ENCODE measurements around the gene DMD. TPM values are rescaled to one million over a fixed set of nuclear protein-coding genes. Genes with fewer than 3 reads are reported as not detected.

DMD gene
- total and polyA plus RNA-seq, 8 donors: 6.8 to 117 (median 44.2) TPM

DNA sequence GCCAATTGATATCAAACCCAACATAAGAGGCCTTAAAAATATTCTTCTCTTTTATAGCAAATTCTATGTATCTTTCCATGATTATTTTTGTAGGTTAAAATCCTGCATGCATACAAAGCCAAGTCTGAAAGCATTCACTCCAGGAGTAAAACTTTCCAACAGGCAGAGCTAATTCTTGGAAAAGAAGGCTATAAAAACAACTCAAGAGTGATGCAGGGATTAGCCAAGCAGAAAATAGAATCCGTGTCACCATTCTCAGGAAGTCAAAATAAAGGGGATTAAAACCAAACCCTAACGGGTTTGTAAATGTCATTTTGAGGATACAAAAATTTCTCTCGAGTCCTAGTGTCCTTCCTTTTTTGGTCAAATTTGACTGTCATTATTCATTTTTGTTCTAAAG, 412.4 kb downstream of the DMD start:
- TF ChIP-seq, protein P1, sequence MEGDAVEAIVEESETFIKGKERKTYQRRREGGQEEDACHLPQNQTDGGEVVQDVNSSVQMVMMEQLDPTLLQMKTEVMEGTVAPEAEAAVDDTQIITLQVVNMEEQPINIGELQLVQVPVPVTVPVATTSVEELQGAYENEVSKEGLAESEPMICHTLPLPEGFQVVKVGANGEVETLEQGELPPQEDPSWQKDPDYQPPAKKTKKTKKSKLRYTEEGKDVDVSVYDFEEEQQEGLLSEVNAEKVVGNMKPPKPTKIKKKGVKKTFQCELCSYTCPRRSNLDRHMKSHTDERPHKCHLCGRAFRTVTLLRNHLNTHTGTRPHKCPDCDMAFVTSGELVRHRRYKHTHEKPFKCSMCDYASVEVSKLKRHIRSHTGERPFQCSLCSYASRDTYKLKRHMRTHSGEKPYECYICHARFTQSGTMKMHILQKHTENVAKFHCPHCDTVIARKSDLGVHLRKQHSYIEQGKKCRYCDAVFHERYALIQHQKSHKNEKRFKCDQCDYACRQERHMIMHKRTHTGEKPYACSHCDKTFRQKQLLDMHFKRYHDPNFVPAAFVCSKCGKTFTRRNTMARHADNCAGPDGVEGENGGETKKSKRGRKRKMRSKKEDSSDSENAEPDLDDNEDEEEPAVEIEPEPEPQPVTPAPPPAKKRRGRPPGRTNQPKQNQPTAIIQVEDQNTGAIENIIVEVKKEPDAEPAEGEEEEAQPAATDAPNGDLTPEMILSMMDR (IDR thresholded peaks at IDR 0.05): no peak
- TF ChIP-seq POLR2AphosphoS5 (IDR thresholded peaks at IDR 0.05) (no peak), POLR2A (IDR thresholded peaks at IDR 0.05) (no peak), EP300 (IDR thresholded peaks at IDR 0.05) (no peak)
- Histone ChIP-seq H3K9me3 (peaks cover 0 to 2% (median 0%) of the 10 kb centered on the region in 4 donors), H3K27ac (no peak overlapping the region), H3K27me3 (no peaks in the 10 kb centered on the region), H3K4me3 (no peak overlapping the region), H3K4me1 (no peaks in the 10 kb centered on the region), H3K36me3 (no peaks in the 10 kb centered on the region)
- intact Hi-C loops (cut with DNase I; ENCODE audit: low total_unique reads): no loop called here
- 47 to 68% (median 58%) methylated on average over 3 of the region's 3 CpGs for WGBS, 5 donors
- no peak for DNase-seq

DNA sequence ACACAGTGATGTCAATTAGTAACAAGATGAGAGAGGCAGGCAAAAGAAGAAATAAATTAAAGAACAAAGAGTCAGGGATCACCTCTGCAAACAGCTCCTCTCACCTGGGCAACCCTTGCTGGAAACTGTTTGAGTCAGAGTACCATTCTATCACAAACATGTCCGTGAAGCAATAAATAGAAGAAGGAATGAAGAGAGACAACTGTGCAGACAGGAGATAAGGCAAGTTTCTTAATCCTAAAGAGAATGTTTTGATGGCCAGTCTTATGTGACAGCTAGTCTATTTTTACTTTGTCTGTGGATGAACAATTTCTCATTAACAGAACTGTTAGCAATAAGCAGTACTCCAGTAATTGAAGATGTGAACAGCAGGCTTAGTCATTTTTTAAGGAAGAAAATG, 422.4 kb downstream of the DMD start:
- Histone ChIP-seq H3K36me3 (no peaks in the 10 kb centered on the region), H3K27ac (no peak overlapping the region), H3K9me3 (no peaks in the 10 kb centered on the region), H3K27me3 (no peaks in the 10 kb centered on the region), H3K4me1 (no peaks in the 10 kb centered on the region), H3K4me3 (no peak overlapping the region)
- intact Hi-C loops (cut with DNase I; ENCODE audit: low total_unique reads): no loop called here
- TF ChIP-seq POLR2A (IDR thresholded peaks at IDR 0.05) (no peak), POLR2AphosphoS5 (IDR thresholded peaks at IDR 0.05) (no peak), EP300 (IDR thresholded peaks at IDR 0.05) (no peak)
- TF ChIP-seq, protein P1 (IDR thresholded peaks at IDR 0.05): no peak
- WGBS, 5 donors: 33 to 67% (median 50%) methylated on average over 1 of the region's 1 CpG
- DNase-seq: no peak

DNA sequence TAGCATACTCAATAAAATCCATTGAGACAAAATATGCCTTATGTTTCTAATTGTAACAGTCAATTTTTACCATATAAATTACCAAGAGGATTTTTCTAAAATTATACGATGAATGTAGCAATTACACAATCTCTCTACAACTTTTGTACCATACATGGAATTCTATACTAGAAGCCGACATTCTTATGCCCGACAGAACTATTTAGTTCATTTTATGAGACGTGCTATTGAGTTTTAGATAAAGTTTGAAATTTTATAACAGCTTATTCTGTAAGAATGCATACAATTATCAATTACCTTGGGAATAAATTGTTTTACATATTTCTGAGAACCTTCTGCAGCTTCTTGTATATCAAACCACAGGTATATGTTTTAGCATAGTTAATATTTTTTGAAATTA, 431.2 kb downstream of the DMD start:
- no peak for DNase-seq
- no peak overlapping the region for H3K4me3 ChIP-seq
- no peak for TF ChIP-seq POLR2A (IDR thresholded peaks at IDR 0.05)
- TF ChIP-seq EP300 (IDR thresholded peaks at IDR 0.05): no peak
- TF ChIP-seq, protein P1 (IDR thresholded peaks at IDR 0.05): no peak
- no peak for TF ChIP-seq POLR2AphosphoS5 (IDR thresholded peaks at IDR 0.05)
- WGBS, 5 donors: 91 to 98% (median 93%) methylated on average over 4 of the region's 4 CpGs
- H3K4me1 ChIP-seq: no peaks in the 10 kb centered on the region
- H3K27me3 ChIP-seq: no peaks in the 10 kb centered on the region
- no peaks in the 10 kb centered on the region for H3K36me3 ChIP-seq
- H3K9me3 ChIP-seq: peaks cover 0 to 5% (median 0%) of the 10 kb centered on the region in 4 donors
- intact Hi-C loops (cut with DNase I; ENCODE audit: low total_unique reads): no loop called here
- H3K27ac ChIP-seq: no peak overlapping the region

DNA sequence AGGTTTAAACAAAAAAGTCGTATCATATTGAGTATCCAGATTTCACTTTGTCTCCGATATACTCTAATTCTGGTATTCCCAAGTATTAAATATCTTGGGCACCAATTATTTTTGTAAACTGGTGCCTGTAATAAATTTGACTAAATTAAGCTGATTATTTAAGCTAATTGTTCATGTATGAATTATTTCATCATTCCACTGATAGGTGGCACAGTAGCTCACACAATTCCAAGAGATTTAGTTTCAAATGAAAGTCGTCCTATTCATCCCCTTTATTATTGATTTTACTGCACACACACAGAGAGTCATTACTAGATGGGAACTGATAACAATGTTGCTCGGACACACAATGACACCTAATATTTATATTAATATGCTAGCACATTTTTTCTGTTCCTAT, 432.4 kb downstream of the DMD start:
- TF ChIP-seq, protein P1 (IDR thresholded peaks at IDR 0.05): no peak
- TF ChIP-seq POLR2AphosphoS5 (IDR thresholded peaks at IDR 0.05): no peak
- TF ChIP-seq POLR2A (IDR thresholded peaks at IDR 0.05): no peak
- TF ChIP-seq EP300 (IDR thresholded peaks at IDR 0.05): no peak
- Histone ChIP-seq H3K4me3 (no peak overlapping the region), H3K27me3 (no peaks in the 10 kb centered on the region), H3K9me3 (peaks cover 0 to 11% (median 0%) of the 10 kb centered on the region in 4 donors), H3K36me3 (no peaks in the 10 kb centered on the region), H3K27ac (no peak overlapping the region), H3K4me1 (no peaks in the 10 kb centered on the region)
- DNase-seq: no peak
- 56 to 63% (median 59%) methylated on average over 4 of the region's 4 CpGs for WGBS, 5 donors
- intact Hi-C loops (cut with DNase I; ENCODE audit: low total_unique reads): no loop called here
